ENCODE data around the gene PCSK6.
"Not testable (repeated sequence)": the region's sequence is repeated elsewhere in the genome, so short reads cannot be mapped to it uniquely, and the experiment has no call there.

The PCSK6 gene

GRCh38 chr15:101373577-101373976, 115.9 kb downstream of the PCSK6 start:
- no peak for DNase-seq

DNA sequence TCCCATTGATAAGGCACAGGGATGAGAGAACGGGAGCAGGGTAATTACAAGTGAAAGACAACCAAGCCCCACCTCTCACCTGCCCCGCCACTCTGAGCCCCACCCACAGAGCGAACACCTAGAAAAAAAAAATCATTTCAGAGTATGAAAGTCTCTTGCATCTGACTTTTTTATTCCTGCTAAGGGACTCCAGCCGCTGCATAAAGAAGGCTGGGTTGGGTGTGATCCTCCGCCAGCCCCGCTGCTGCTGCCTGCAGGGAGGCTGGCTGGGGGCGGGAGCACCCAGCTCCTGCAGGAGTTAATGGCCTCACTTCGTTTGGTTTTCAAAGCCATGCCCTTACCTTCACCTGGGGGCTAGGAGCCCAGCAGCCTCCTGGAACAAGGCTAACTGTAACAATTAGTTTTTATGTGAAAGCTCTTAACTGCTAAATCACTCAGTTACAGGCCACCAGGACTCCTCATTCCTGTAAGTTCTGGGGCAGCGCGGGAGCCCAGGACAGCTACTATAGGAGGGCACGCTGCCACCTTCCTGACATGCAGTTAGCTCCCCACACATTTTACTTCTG, 116.5 kb downstream of the PCSK6 start:
- DNase-seq: no peak

- DNase-seq: no peak
These were observed 117.3 kb downstream of the PCSK6 start for GRCh38 chr15:101372149-101372577.

DNA sequence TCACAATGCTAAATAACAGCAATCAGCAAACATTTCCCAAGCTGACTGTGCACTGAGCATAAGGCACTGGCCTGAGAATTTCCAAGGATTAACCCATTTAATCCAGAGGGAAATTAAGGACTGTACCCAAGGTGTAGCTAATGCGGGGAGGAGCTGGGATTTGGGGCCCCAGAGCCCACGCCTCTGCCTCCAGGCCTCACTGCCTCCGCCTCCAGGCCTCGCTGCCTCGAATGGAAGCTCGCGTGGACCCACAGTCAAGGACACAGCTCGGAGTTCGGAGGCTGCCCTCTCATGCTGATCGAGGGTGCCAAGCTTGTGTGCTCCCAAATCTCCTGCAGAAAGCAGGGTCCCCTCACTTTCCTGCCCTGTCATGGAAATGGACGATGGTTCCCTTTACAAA, 118.0 kb downstream of the PCSK6 start:
- no peak for DNase-seq

GRCh38 chr15:101371081-101371480, 118.4 kb downstream of the PCSK6 start:
- DNase-seq: no peak

GRCh38 chr15:101370330-101371024, 119.0 kb downstream of the PCSK6 start:
- DNase-seq: no peak

DNA sequence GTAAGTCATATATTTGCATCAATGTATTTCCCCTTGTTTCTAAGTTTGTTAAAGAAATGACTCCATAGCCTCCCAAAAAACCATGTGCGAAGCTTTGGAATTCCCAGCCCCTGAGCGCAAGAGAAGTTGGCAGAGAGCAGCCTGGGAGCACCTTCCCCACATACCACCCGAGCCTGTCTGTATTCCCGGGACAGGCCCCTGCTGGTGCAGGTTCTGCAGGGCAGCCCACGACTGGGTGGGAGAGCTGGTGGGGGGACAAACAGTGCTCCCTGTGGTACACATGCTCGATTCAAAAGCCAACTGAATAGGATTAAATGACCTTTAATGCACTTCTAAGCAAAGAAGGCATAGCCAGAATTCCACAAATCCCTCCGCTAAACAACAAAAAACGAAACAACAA, 119.8 kb downstream of the PCSK6 start:
- no peak for DNase-seq

- no peak for DNase-seq
These were observed 120.5 kb downstream of the PCSK6 start for GRCh38 chr15:101368861-101369642.

- no peak for DNase-seq
These were observed 121.3 kb downstream of the PCSK6 start for GRCh38 chr15:101368086-101368780.

- no peak for DNase-seq
These were observed 122.7 kb downstream of the PCSK6 start for GRCh38 chr15:101366853-101367252.

DNA sequence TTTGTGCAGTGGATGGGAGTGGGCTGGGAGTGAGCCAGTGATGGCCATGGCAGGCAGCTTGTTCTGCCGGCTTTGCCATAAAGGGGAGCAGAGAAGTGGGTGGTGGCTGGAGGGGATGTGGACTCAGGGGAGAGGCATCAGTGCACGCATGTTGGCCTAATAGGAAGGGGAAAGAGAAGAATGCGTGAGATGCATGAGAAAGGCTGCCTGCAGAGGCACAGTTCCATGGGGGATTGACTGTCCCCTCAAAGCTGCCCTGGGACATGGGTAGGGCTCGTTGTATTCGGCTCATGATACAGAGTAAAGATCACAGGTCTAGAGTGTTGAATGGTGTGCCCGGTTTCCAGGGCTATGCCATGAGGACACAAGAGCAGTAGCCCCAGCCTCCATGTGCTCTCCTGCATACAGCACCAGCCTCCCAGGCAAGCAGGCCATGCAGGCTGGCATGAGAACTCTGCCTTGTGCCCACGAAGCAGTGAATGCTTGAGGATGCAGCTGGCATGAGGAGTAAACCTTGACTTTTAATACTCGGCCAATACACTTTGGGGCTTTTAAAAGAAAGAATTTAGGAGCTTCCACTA, 126.4 kb downstream of the PCSK6 start:
- no peak for DNase-seq

GRCh38 chr15:101362359-101362758, 127.1 kb downstream of the PCSK6 start:
- DNase-seq: no peak

DNA sequence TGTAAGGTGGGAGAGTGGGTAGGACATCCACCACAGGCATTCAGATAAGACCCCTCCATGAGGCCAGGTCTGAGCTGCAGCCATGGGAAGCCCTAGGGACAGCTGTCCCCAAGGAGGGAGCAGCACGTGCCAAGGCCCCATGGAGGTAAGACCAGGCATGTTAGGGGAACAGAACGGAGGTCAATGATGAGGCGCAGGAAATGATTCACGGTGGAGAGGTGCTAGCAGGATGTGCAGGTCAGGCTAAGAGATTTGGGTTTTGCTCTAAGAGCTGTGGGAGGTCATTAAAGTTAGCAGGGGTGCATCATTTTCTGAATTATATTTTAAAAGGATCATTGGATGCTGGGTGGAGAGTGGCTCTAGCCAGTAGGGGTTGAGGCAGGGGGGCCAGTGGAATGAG, 128.1 kb downstream of the PCSK6 start:
- DNase-seq: no peak

DNA sequence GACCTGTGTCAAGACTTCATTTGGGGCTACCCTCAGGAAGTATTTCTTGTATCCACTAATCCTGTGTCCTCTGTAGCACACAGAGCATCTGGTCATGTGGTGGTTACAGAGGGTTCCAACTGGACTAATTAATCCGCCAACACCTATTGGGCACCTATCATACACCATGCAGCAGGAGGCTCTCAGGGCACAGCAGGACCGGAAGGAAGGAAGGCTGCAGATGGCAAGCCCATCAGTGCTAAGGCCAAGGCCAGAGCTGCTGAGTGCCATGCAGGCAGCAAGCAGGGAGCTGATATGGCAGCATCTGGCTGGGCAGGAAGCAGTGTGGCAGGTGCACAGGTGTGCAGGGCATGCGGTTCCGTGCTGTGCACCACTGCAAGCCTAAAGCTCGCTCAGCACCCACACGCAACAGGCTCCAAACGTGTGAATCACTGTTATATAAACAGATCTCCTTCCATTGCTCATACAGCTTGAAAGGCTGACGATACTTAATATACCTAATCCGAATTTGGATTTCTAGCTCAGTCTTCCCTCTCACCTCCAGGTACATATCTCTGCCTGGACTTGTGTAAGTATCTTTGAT, 130.1 kb downstream of the PCSK6 start:
- DNase-seq: no peak

GRCh38 chr15:101358895-101359294, 130.6 kb downstream of the PCSK6 start:
- no peak for DNase-seq

- DNase-seq: no peak
These were observed 131.6 kb downstream of the PCSK6 start for GRCh38 chr15:101357885-101358284.

- no peak for DNase-seq
These were observed 132.2 kb downstream of the PCSK6 start for GRCh38 chr15:101357333-101357732.

DNA sequence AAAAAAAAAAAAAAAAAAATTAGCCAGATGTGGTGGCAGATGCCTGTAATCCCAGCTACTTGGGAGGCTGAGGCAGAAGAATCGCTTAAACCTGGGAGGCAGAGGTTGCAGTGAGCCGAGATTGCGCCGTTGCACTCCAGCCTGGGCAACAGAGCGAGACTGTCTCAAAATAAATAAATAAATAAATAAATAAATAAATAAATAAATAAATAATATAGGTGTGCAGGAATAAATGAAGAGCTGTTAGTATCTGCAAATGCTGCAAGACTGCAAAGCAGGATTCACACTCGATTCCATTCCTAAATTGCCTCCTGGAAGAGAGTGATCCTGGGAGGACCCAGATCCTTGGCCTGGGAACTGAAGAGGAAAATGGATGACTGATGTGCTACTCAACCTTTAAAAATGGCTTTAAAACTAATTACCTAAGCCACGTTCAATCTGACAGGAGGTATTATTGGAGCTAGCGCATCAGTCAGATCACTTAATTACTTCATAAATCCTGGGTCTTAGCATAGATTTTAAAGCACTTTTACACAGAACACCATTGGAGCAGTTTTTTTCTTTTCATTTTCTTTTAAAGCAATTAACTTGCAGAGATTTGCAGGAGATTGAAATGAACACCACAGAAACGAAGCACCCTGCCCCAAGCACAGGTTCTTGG, 132.9 kb downstream of the PCSK6 start:
- DNase-seq: not testable (repeated sequence)

DNA sequence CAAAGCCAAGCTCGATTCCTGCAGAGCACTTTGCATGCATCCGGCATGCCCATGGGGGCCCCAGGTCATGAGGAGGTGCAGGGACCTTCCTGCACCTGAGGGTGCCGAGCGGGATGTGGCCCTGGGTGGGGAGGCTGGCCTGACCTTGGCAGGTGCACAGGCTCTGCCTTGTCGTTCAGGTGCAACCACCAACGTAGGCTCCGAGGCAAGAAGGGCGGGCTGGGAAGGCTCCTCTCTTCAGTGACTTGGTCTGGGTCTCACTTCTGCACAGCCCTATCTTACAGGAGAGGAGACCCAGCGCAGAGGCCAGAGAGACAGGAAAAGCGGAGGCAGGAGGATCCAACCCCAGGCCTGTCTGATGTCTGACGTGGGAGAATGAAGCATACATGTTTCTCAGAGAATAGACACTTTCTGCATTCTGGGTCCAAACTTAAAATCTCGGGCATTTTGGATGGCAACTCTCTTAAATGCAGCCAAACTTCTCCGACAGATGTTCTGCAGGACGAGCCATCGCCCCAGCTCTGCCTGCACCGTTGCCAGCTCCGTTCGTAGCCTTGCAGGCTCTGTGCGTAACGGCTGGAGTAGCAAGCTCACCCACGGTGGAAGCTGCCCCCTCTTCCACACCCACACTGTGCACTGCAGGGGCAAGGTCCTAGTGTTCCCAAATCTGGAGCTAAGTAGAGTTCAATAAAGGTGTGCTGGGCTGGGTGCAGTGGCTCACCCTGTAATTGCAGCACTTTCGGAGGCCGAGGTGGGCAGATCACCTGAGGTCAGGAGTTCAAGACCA, 133.6 kb downstream of the PCSK6 start:
- no peak for DNase-seq

DNA sequence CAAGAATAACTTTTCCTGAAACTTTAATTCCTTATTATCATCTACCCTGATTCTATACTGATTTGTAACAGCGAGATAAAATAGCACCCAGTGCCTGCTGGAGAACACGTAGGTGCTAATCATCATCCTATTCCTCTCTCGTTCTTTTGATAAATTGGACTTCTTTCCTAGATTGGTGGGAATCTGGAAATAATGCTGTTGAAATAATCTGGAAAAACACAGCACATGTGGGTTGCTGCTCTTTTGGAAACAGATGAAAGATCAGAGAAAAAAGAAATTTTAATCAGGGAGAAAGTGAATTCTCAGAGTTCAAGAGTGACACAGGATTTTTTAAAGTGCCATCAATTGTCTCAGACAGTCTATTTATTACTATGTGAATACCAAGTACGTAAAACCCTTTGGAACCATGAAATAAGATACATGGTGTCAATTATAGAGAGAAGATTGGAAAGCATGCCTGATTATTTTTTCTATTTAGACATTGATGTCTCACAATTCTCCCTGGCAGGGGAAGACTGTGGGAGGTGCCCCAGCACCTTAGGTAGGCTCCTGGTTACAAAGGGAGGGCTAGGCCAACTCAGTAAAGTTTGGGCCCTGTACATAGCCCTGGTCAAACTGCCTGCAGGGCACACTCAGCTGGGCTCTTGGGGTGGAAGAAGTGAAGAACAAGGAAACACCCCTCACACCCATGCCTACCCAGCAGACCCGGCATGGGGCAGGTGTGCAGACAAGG, 134.4 kb downstream of the PCSK6 start:
- DNase-seq: no peak

DNA sequence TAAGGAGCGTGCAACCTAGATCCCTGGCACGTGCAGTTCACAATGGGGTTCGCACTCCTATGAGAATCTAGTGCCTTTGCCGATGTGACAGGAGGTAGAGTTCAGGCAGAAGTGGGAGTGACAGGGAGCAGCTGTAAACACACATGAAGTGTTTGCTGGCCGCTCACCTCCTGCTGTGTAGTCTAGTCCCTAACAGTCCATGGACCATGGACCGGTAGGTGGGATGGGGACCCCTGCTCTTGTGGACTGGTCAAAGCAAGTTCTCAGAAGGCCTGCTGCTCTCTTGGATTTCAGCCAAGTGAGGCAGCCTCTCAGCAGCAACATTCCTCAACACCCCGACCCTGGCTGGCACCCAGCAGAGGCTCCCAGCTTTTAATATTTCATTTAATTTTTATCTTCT, 136.3 kb downstream of the PCSK6 start:
- DNase-seq: no peak

All from NCI-H510A (cell line).